Fibroblast of lung (primary cell): ENCODE measurements around the gene IL36A. TPM values are rescaled to one million over a fixed set of nuclear protein-coding genes. Genes with fewer than 3 reads are reported as not detected.

ENCODE experiments used
- DNase-seq, 2 donors: peaks; one replicate each; pipeline versions ENCODE4 v3.0.0 to v3.0.0-alpha.2; 2010; ENCODE audit warnings: low read depth in 2 of 2
- H2AFZ ChIP-seq: 2 replicates; pipeline ENCODE4 v1.5.1; 2012; ENCODE audit warnings: low read length, control low read depth, inconsistent platforms
- H3K27ac ChIP-seq: 2 replicates; pipeline ENCODE4 v1.5.1; 2011; ENCODE audit warnings: low read length, control low read depth; ENCODE audit not compliant: insufficient read depth
- H3K27me3 ChIP-seq: 2 replicates; pipeline ENCODE4 v1.5.1; 2011; ENCODE audit warnings: mild to moderate bottlenecking, low read length; ENCODE audit not compliant: control insufficient read depth, insufficient read depth
- H3K36me3 ChIP-seq: 2 replicates; pipeline ENCODE4 v1.5.1; 2011; ENCODE audit warnings: low read length; ENCODE audit not compliant: control insufficient read depth, insufficient read depth
- H3K4me1 ChIP-seq: 2 replicates; pipeline ENCODE4 v1.5.1; 2011; ENCODE audit warnings: low read length; ENCODE audit not compliant: control insufficient read depth, insufficient read depth; ENCODE audit errors: extremely low read depth
- H3K4me2 ChIP-seq: 2 replicates; pipeline ENCODE4 v1.5.1; 2011; ENCODE audit warnings: low read length, control low read depth; ENCODE audit not compliant: insufficient read depth; ENCODE audit errors: extremely low read depth
- H3K4me3 ChIP-seq, 4 experiments: fragments of 200-600 bp in 1 of 4; sonication (generic) in 1 of 4; replicated peaks in 1 of 4; 2 replicates each; pipeline ENCODE4 v1.5.1; 2011 to 2016; ENCODE audit warnings: low read length in 4 of 4, low read depth in 3 of 4, mild to moderate bottlenecking in 3 of 4, control low read depth in 2 of 4, inconsistent platforms in 1 of 4, mixed read lengths in 1 of 4; ENCODE audit not compliant: insufficient read depth in 1 of 4; ENCODE audit errors: control extremely low read depth in 1 of 4
- H3K79me2 ChIP-seq: 2 replicates; pipeline ENCODE4 v1.5.1; 2012; ENCODE audit warnings: mild to moderate bottlenecking, low read length, inconsistent platforms; ENCODE audit not compliant: control insufficient read depth, insufficient read depth
- H3K9ac ChIP-seq: 2 replicates; pipeline ENCODE4 v1.5.1; 2011; ENCODE audit warnings: mild to moderate bottlenecking, low read length, control low read depth; ENCODE audit not compliant: insufficient read depth
- H3K9me3 ChIP-seq: 2 replicates; pipeline ENCODE4 v1.5.1; 2012; ENCODE audit warnings: low read depth, low read length; ENCODE audit not compliant: control insufficient read depth, insufficient read depth
- H4K20me1 ChIP-seq: 2 replicates; pipeline ENCODE4 v1.5.1; 2011; ENCODE audit warnings: low read length; ENCODE audit not compliant: control insufficient read depth, insufficient read depth; ENCODE audit errors: extremely low read depth
- CTCF ChIP-seq, 2 donors: IDR thresholded peaks in 1 of 2; conservative IDR thresholded peaks in 1 of 2; 1 replicate in 1 of 2; 2 replicates in 1 of 2; pipeline ENCODE4 v1.5.1; 2011 to 2012; ENCODE audit warnings: low read length in 2 of 2, control low read depth in 1 of 2, inconsistent platforms in 1 of 2, low read depth in 1 of 2, mild to moderate bottlenecking in 1 of 2
- EZH2 ChIP-seq: IDR thresholded peaks from 2 replicates; pipeline ENCODE4 v1.5.1; 2012; ENCODE audit warnings: low read length, control low read depth, mild to moderate bottlenecking; ENCODE audit errors: missing control alignments
- polyA plus RNA-seq, 2 donors: library from polyadenylated mRNA; depleted of rRNA in 1 of 2; stranded (reverse) in 1 of 2; unstranded in 1 of 2; fragments of >200 nt; gene quantifications; 2 replicates each; pipeline ENCODE4 v1.2.1, GENCODE V29; 2011 to 2012; ENCODE audit warnings: missing spikeins in 1 of 2
- total RNA-seq: library from RNA; depleted of rRNA; stranded (reverse); fragments of >200 nt; gene quantifications from 2 replicates; pipeline ENCODE4 v1.2.1, GENCODE V29; 2014

Gene IL36A
- total and polyA plus RNA-seq, 2 donors (not counting 1 experiment from before 2014, with no cell fraction given) = not detected

- H3K36me3 ChIP-seq = no peaks in the 10 kb centered on the region
- no peaks in the 10 kb centered on the region for H4K20me1 ChIP-seq
- H3K4me1 ChIP-seq = no peaks in the 10 kb centered on the region
- TF ChIP-seq EZH2 (no peak), CTCF (conservative IDR thresholded peaks at IDR 0.05 in 1 of 2, IDR thresholded peaks at IDR 0.05 in 1 of 2; ENCODE audit: low read depth in 1 of 2, low read length in 2 of 2) (no peak)
- H3K27ac ChIP-seq = no peak within 1 kb of the TSS
- H3K9ac ChIP-seq = no peak within 1 kb of the TSS
- no peak within 1 kb of the TSS for H2AFZ ChIP-seq
- peaks cover 6% of the 10 kb centered on the region for H3K27me3 ChIP-seq
- no peaks in the 10 kb centered on the region for H3K9me3 ChIP-seq
- no peak within 1 kb of the TSS for H3K4me2 ChIP-seq
- no peaks in the 10 kb centered on the region for H3K79me2 ChIP-seq
- no peak within 1 kb of the TSS for H3K4me3 ChIP-seq
- DNase-seq = no peak
Observed at GRCh38 chr2:112977559-112978056, 27.7 kb upstream of the IL36A start, which contains the start of gene IL36G. IL36G (plus strand) TSS chr2:112978006; CDS start chr2:112978639, 633 bp downstream.

GRCh38 chr2:112979731-112980130, 25.5 kb upstream of the IL36A start:
- Histone ChIP-seq H3K4me1 (no peaks in the 10 kb centered on the region), H3K4me2 (no peak overlapping the region), H3K79me2 (no peaks in the 10 kb centered on the region), H2AFZ (no peak overlapping the region), H3K9me3 (no peaks in the 10 kb centered on the region), H3K27me3 (peaks cover 6% of the 10 kb centered on the region), H3K27ac (no peak overlapping the region), H4K20me1 (no peaks in the 10 kb centered on the region), H3K4me3 (no peak overlapping the region), H3K36me3 (no peaks in the 10 kb centered on the region), H3K9ac (no peak overlapping the region)
- DNase-seq = no peak
- TF ChIP-seq EZH2 (no peak), CTCF (conservative IDR thresholded peaks at IDR 0.05 in 1 of 2, IDR thresholded peaks at IDR 0.05 in 1 of 2; ENCODE audit: low read depth in 1 of 2, low read length in 2 of 2) (no peak)

DNA sequence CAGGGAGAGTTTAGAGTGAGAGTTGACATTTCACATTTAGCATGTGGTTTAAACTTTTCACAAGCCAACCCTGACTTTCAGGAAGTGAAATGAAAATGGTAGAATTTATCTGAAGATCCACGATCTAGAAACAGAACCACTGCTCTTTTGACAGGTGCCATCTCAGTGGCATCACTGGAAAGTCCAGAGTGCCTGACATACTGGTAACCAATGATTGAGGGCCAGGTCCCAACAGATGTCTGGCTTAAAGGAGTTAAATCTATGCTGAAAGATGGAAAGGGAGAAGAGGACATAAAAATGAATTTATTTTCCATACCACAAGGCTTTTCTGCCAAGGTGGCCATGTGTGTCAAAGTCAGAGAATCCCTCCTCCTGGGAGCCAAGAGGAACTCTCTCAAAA, 24.7 kb upstream of the IL36A start:
- no peak overlapping the region for H3K4me3 ChIP-seq
- no peaks in the 10 kb centered on the region for H3K4me1 ChIP-seq
- peaks cover 6% of the 10 kb centered on the region for H3K27me3 ChIP-seq
- no peak overlapping the region for H3K4me2 ChIP-seq
- no peaks in the 10 kb centered on the region for H4K20me1 ChIP-seq
- H3K79me2 ChIP-seq = no peaks in the 10 kb centered on the region
- no peak overlapping the region for H2AFZ ChIP-seq
- DNase-seq = no peak
- H3K36me3 ChIP-seq = no peaks in the 10 kb centered on the region
- no peak overlapping the region for H3K9ac ChIP-seq
- H3K27ac ChIP-seq = no peak overlapping the region
- TF ChIP-seq EZH2 (no peak), CTCF (conservative IDR thresholded peaks at IDR 0.05 in 1 of 2, IDR thresholded peaks at IDR 0.05 in 1 of 2; ENCODE audit: low read depth in 1 of 2, low read length in 2 of 2) (no peak)
- no peaks in the 10 kb centered on the region for H3K9me3 ChIP-seq
